Measurements from ENCODE around the gene TMSB15A.
"Not testable (repeated sequence)": the region's sequence is repeated elsewhere in the genome, so short reads cannot be mapped to it uniquely, and the experiment has no call there.

TMSB15A gene

GRCh38 chrX:102515975-102516941, at the start of gene TMSB15A:
Gene TMSB15A (minus strand): TSS chrX:102516739.
- peak within 1 kb of the TSS; percentile 77 for H3K4me2 ChIP-seq
- H3K36me3 ChIP-seq, result peaks cover 13% of the 10 kb centered on the region; the same call in 1 of the 2 replicates
- TF ChIP-seq Cebpa-rat (IDR thresholded peaks at IDR 0.05), result no peak
- H3K4me3 ChIP-seq, result peak within 1 kb of the TSS; percentile 70
- H3K4me1 ChIP-seq, result no peaks in the 10 kb centered on the region
- no peaks in the 10 kb centered on the region for H3K27me3 ChIP-seq
- H3K9me3 ChIP-seq, result no peaks in the 10 kb centered on the region
- peak within 1 kb of the TSS; percentile 70 for H3K27ac ChIP-seq
- no peaks in the 10 kb centered on the region for H4K20me1 ChIP-seq
- peak within 1 kb of the TSS; percentile 78 for H3K9ac ChIP-seq

GRCh38 chrX:102560423-102561068, 44.0 kb upstream of the TMSB15A start:
- Histone ChIP-seq H3K4me1 (no peaks in the 10 kb centered on the region), H3K4me2 (no peak overlapping the region), H3K9me3 (no peaks in the 10 kb centered on the region), H3K4me3 (no peak overlapping the region), H3K27ac (no peak overlapping the region), H3K36me3 (no peaks in the 10 kb centered on the region), H3K9ac (no peak overlapping the region), H4K20me1 (no peaks in the 10 kb centered on the region), H3K27me3 (no peaks in the 10 kb centered on the region)
- TF ChIP-seq Cebpa-rat (IDR thresholded peaks at IDR 0.05), result no peak

GRCh38 chrX:102558607-102559006, 42.1 kb upstream of the TMSB15A start:
- no peak for TF ChIP-seq Cebpa-rat (IDR thresholded peaks at IDR 0.05)
- Histone ChIP-seq H3K27ac (no peak overlapping the region), H3K4me3 (no peak overlapping the region), H3K9me3 (no peaks in the 10 kb centered on the region), H3K9ac (no peak overlapping the region), H3K4me2 (no peak overlapping the region), H3K27me3 (no peaks in the 10 kb centered on the region), H3K4me1 (no peaks in the 10 kb centered on the region), H3K36me3 (no peaks in the 10 kb centered on the region), H4K20me1 (no peaks in the 10 kb centered on the region)

DNA sequence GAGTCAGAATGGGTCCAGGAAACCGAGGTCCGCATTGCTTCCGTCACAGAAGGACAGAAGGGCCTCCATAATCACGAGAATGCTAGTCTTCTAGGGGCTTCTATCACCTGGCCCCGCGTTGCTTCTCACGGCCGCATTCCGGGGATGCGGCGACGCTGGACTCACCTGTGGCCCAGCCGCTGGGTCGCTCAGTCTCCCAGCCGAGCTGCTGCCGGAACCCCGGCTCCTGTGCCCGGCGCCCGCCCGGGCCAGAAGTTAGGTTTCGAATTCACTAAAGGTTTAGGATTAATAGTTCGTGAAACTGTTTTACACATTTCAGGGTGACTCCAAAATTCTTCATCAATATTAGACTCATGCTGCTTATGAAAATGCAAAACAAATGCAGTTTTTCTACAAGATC, 31.7 kb upstream of the TMSB15A start:
- Histone ChIP-seq H3K9me3 (peaks cover 5% of the 10 kb centered on the region; the same call in 1 of the 2 replicates), H3K27ac (no peak overlapping the region), H4K20me1 (no peaks in the 10 kb centered on the region), H3K4me3 (no peak overlapping the region), H3K27me3 (no peaks in the 10 kb centered on the region), H3K36me3 (no peaks in the 10 kb centered on the region), H3K4me2 (no peak overlapping the region), H3K4me1 (no peaks in the 10 kb centered on the region), H3K9ac (no peak overlapping the region)
- no peak for TF ChIP-seq Cebpa-rat (IDR thresholded peaks at IDR 0.05)

DNA sequence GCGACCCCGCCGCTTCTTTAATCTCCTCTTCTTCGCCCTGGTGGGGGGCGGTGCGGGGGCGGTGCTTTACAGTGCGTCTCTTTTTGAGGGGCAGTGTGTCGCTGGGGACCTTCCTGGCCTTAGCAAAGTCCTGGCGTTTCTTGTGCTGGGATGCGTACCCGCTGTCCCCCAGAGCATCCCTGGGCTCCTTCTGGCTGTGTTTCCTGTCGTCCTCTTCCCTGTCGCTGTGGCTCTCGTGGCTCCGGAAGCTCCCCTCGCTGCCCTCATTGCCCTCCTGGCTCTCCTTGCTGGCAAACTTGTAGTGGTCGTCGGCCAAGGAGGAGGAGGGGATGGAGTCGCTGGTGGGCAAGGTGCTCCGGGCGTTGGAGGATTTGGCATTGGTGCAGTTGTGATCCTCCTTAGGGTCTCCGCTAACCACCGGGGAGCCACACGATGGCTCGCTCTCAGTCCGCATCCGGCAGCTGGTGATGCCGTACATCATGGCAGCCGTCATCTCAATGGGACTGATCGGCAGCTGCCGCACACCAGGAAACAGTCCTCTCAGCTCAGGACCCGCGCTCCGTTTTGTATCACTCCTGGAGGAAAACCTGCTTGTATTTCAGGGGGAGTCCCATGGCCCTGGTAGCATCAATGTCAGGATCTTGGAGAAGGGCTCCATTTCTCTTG, 30.4 kb upstream of the TMSB15A start:
- no peaks in the 10 kb centered on the region for H3K4me1 ChIP-seq
- H3K9me3 ChIP-seq, result peaks cover 5% of the 10 kb centered on the region; the same call in 1 of the 2 replicates
- TF ChIP-seq Cebpa-rat (IDR thresholded peaks at IDR 0.05), result no peak
- no peak overlapping the region for H3K9ac ChIP-seq
- no peak overlapping the region for H3K27ac ChIP-seq
- no peaks in the 10 kb centered on the region for H3K27me3 ChIP-seq
- H3K36me3 ChIP-seq, result no peaks in the 10 kb centered on the region
- no peak overlapping the region for H3K4me3 ChIP-seq
- no peak overlapping the region for H3K4me2 ChIP-seq
- no peaks in the 10 kb centered on the region for H4K20me1 ChIP-seq

DNA sequence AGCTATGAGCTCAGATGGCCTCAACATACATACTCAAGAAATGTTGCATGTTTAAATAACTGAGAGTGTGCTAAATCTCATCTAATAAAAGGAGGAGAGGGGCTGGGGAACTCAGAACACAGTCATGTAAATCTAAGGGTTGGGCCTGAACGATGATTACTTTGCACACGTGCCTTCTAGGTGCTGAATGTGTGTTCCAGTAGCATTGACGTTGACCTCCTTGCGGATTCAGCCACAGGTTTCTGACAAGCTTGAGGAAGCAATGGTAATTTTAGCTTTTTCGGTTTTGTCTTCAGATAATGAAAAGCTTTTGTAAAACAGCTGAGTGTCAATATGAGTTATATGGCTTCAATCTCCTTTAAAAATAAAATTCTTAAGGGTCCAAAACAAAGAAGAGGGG, 29.6 kb upstream of the TMSB15A start:
- not testable (repeated sequence) for H3K9me3 ChIP-seq, H3K27me3 ChIP-seq, H3K4me1 ChIP-seq, H4K20me1 ChIP-seq, H3K4me2 ChIP-seq, H3K9ac ChIP-seq, H3K27ac ChIP-seq, H3K36me3 ChIP-seq, H3K4me3 ChIP-seq

- no peak for TF ChIP-seq Cebpa-rat (IDR thresholded peaks at IDR 0.05)
- Histone ChIP-seq H3K27me3 (no peaks in the 10 kb centered on the region), H3K4me3 (no peak overlapping the region), H3K4me2 (no peak overlapping the region), H3K36me3 (no peaks in the 10 kb centered on the region), H3K9me3 (no peaks in the 10 kb centered on the region), H3K9ac (no peak overlapping the region), H4K20me1 (no peaks in the 10 kb centered on the region), H3K27ac (no peak overlapping the region), H3K4me1 (no peaks in the 10 kb centered on the region)
Measured at GRCh38 chrX:102535958-102536357, 19.4 kb upstream of the TMSB15A start.

- Histone ChIP-seq H3K9ac (no peak overlapping the region), H3K27me3 (no peaks in the 10 kb centered on the region), H3K27ac (no peak overlapping the region), H4K20me1 (no peaks in the 10 kb centered on the region), H3K4me3 (no peak overlapping the region), H3K9me3 (no peaks in the 10 kb centered on the region), H3K4me1 (no peaks in the 10 kb centered on the region), H3K4me2 (peak overlapping the region; percentile 47), H3K36me3 (peaks cover 13% of the 10 kb centered on the region; the same call in 1 of the 2 replicates)
- no peak for TF ChIP-seq Cebpa-rat (IDR thresholded peaks at IDR 0.05)
Measured at GRCh38 chrX:102517326-102517725, 787 bp upstream of the TMSB15A start.

DNA sequence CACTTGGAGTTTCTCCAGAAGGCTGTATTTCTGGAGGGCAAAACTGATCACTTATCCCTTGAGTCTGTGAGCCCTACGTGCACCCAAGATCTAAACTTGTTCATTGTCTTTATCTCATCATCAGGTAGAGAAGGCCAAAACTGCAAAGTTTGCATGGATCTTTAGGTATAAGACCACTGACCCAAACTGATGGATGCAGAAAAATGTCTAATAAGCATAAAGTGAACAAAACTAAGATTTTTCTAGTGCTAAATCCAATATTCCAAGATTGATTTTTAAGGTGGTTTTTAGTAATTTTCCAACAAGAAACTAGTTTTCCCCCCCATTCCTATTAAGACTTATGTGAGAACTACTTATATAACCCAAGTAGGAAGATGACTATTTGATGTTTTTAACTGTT, 2.0 kb downstream of the TMSB15A start:
- H3K9ac ChIP-seq, result no peak overlapping the region
- no peaks in the 10 kb centered on the region for H3K27me3 ChIP-seq
- H3K36me3 ChIP-seq, result peaks cover 13% of the 10 kb centered on the region; the same call in 1 of the 2 replicates
- H3K4me3 ChIP-seq, result no peak overlapping the region
- no peaks in the 10 kb centered on the region for H4K20me1 ChIP-seq
- no peak for TF ChIP-seq Cebpa-rat (IDR thresholded peaks at IDR 0.05)
- H3K9me3 ChIP-seq, result no peaks in the 10 kb centered on the region
- H3K27ac ChIP-seq, result no peak overlapping the region
- H3K4me1 ChIP-seq, result no peaks in the 10 kb centered on the region
- no peak overlapping the region; the same call in 1 of the 2 replicates for H3K4me2 ChIP-seq

GRCh38 chrX:102498732-102499131, 17.8 kb downstream of the TMSB15A start:
- TF ChIP-seq Cebpa-rat (IDR thresholded peaks at IDR 0.05), result no peak
- Histone ChIP-seq H3K4me1 (no peaks in the 10 kb centered on the region), H3K4me2 (no peak overlapping the region), H3K9me3 (peaks cover 31% of the 10 kb centered on the region), H3K4me3 (no peak overlapping the region), H3K27ac (no peak overlapping the region), H3K36me3 (no peaks in the 10 kb centered on the region), H3K27me3 (no peaks in the 10 kb centered on the region), H4K20me1 (no peaks in the 10 kb centered on the region), H3K9ac (no peak overlapping the region)
